ENCODE measurements around the gene TAS1R1. TPM values are rescaled to one million over a fixed set of nuclear protein-coding genes. Genes with fewer than 3 reads are reported as not detected.

Gene TAS1R1
- not detected for total RNA-seq

DNA sequence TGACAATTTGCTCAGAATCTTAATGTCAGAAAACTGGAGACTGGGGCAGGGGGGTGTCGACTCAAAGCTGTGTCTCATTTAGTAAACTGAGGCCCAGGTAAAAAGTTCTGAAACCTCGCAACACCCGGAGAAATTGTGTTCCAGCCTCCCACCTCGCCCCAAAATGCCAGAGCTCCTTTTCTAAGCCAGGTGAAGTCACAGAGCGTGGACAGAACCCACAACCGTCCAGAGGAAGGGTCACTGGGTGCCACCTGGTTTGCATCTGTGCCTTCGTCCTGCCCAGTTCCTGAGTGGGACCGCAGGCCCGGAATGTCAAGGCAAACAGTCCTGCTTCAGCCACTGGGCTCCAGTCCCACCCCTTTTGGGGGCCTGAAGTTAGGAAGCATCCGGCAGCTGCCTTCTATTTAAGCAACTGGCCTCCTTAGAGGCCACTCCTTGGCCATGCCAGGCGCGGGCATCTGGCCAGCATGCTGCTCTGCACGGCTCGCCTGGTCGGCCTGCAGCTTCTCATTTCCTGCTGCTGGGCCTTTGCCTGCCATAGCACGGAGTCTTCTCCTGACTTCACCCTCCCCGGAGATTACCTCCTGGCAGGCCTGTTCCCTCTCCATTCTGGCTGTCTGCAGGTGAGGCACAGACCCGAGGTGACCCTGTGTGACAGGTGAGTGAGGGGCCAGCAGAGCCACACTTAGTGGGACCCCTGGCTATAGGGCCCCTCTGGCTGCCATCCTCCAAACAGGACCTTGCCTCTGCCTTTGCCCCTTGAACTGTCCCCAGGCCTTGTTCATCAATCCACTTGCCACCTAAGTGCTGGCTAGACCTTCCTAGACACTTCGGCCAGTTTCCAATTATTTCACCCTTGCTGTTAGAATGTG is at the start of gene TAS1R1:
Gene TAS1R1 (plus strand): TSS at position 401 of the 872 bp plus-strand sequence. CDS start 67 bp downstream, at position 468.

DNA sequence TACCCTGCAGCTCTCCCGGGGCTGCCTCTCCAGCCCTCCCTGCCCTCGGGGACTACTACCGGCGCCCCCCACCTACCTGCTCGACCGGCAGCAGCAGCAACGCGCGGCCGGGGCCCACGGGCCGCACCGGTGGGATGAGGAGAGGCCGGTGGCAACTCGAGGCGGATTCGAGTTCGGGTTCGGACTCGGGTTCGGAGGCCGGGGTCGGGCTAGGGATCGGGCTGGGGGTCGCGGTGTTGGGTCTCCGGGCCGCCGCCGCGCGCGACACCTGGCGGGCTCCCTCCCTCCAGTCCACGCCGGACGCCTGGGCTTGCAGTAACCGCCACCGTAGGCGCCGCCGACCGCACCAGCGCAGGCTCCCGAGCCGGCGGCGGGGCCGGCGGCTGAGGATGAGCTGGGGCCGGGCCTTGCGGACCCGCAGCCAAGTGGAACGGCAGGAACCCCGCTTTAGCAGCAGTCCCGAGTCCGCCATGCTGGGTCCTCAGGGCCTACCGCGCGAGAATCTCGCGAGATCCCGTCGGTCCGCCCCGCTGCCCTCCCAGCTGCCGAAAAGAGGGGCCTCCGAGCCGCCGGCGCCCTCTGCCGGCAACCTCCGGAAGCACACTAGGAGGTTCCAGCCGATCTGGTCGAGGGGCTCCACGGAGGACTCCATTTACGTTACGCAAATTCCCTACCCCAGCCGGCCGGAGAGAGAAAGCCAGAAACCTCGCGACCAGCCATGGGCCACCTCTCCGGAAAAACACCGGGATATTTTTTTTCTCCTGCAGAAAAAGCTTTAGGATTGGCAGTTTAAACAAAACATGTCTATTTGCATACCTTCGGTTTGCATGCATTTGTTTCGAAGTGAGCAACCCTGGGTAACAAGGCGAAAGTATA is 838 bp upstream of the TAS1R1 start, which contains the start of gene NOL9:
Gene NOL9 (minus strand): TSS at position 483 of the 876 bp plus-strand sequence. CDS start 11 bp downstream, at position 472.

DNA sequence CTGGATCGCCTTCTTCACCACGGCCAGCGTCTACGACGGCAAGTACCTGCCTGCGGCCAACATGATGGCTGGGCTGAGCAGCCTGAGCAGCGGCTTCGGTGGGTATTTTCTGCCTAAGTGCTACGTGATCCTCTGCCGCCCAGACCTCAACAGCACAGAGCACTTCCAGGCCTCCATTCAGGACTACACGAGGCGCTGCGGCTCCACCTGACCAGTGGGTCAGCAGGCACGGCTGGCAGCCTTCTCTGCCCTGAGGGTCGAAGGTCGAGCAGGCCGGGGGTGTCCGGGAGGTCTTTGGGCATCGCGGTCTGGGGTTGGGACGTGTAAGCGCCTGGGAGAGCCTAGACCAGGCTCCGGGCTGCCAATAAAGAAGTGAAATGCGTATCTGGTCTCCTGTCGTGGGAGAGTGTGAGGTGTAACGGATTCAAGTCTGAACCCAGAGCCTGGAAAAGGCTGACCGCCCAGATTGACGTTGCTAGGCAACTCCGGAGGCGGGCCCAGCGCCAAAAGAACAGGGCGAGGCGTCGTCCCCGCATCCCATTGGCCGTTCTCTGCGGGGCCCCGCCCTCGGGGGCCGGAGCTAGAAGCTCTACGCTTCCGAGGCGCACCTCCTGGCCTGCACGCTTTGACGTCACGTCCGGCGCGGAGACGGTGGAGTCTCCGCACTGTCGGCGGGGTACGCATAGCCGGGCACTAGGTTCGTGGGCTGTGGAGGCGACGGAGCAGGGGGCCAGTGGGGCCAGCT is 24.4 kb downstream of the TAS1R1 start, which contains the start of gene ZBTB48:
Gene ZBTB48 (plus strand): TSS at position 621 of the 745 bp plus-strand sequence. CDS start 616 bp downstream, outside the sequence.

DNA sequence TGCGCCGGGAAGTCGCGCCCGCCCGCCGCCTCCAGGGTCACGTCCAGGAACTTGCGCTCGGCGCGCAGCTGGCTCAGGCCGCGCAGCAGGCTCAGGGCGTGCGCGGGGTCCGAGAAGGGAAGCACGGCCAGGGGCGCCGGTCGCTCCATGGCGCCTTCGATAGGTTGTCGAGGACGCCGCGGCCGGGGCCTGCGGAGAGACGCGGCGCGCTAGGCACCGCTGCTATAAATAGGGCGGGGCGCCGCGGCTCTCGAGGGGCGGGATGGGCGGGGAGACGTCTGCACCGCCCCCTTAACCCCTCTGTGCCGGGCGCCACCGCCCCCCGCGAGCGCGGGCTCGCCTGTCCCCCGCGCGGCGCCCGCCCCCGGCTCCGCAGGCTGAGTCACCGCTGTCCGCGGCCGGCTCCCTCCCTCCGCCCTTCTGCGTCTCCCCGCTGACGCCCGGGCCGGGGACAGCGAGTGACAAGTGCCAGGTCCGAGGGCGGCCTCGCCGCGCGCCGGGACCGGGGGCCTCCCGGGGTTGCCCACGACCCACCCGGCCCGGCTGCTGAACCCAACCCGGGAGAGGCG is 47.6 kb downstream of the TAS1R1 start, which contains the start of gene KLHL21:
Gene KLHL21 (minus strand): TSS at position 201 of the 569 bp plus-strand sequence. CDS start 52 bp downstream, at position 149.

DNA sequence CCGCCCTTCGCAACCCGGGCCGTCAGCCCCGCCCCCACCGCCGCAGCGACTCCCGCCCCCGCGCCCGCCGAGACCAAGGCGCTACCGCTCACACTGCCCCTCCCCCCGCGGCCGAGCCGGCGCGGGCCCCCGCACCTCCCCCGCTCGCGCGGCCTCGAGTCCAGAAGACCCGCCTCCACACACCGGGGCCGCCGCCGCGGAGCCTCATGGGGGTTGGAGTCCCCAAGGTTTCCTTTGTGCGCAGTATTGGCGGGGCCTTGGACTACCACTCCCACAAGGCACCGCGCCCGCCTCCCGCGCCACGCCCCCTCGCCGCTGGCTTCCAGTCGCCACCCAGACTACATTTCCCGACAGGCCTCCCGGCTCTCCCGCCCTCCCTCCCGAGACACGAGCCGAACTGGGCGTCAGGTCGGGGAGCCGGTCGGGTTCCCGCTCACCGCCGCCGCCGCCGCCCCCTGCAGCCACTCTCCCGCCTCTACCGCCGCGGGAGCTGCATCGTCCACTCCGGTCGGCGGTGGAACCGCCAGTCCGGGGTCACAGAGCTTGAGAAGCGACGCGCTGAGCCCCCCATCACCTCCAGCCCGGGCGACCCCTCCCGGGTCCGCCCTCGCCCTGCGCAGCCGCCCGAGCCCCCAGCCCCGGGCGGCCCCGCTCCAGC is 58.4 kb downstream of the TAS1R1 start, which contains the start of gene PHF13:
Gene PHF13 (plus strand): TSS at position 371 of the 658 bp plus-strand sequence. CDS start 336 bp downstream, outside the sequence.

DNA sequence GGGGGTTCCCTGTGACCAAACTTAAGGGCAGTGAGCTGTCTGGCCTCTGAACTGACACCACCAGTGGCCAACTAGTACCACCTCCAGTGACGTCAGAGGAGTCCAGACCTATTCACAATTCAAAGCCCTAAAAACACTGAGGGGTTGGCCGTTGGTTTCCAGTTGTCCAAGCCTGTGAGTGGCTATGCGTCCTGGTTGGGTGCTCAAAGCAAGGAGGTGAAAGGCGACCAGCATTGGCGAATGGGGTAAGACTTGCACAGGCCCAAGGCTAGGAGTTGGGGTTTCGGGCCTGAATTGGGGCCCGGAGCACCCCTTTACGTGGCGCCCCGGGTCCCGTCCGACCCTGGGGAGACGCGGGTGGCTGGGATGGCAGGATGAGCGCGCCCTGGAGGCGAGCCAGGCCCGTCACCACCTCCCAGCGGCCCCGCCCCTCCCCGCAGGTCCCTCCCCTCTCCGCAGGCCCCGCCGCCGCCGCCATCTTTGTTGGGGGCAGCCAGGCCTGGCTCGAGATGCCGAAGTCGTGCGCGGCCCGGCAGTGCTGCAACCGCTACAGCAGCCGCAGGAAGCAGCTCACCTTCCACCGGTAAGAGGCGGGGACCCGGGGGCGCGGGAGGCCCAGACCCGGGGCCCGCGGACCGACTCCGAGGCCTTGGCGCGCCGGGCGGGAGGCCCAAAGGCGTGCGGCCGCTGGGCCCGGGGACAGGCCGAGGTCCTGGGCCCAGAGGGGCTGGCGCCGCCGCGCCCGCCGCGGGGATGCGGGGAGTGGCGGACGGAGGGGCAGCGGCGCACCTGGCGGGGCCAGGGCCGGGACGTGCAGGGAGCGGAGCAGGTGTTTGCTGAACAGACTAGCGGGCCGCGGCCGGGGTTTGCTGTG is 69.8 kb downstream of the TAS1R1 start, which contains the start of gene THAP3:
Gene THAP3 (plus strand): TSS at position 159 of the 874 bp plus-strand sequence. CDS start 351 bp downstream, at position 510.

Other genes starting within 250 kb of the TAS1R1 start
- gene ACOT7, start 161.5 kb upstream of the TAS1R1 start, total RNA-seq: 26.3 TPM
- 1.2 TPM for gene HES2, start 135.4 kb upstream of the TAS1R1 start, total RNA-seq
- gene ESPN, start 130.5 kb upstream of the TAS1R1 start, total RNA-seq: 27.5 TPM
- gene TNFRSF25, start 89.1 kb upstream of the TAS1R1 start, total RNA-seq: 30.7 TPM
- gene PLEKHG5, start 63.6 kb upstream of the TAS1R1 start, total RNA-seq: 34.3 TPM
- gene NOL9, start 794 bp upstream of the TAS1R1 start, total RNA-seq: 43.1 TPM
- 36.6 TPM for gene ZBTB48, start 24.7 kb downstream of the TAS1R1 start, total RNA-seq
- gene KLHL21, start 47.6 kb downstream of the TAS1R1 start, total RNA-seq: 25.3 TPM
- 25.0 TPM for gene PHF13, start 58.4 kb downstream of the TAS1R1 start, total RNA-seq
- 21.9 TPM for gene THAP3, start 69.6 kb downstream of the TAS1R1 start, total RNA-seq
- 42.3 TPM for gene DNAJC11, start 146.5 kb downstream of the TAS1R1 start, total RNA-seq
- 118 TPM for gene CAMTA1, start 230.1 kb downstream of the TAS1R1 start, total RNA-seq